Gastroesophageal sphincter (tissue), 4 donors: ENCODE results near the gene PRKAG2. TPM values are rescaled to one million over a fixed set of nuclear protein-coding genes. Genes with fewer than 3 reads are reported as not detected.

Source experiments
- ATAC-seq: fragments of 150-250 bp; one replicate; pipeline ENCODE4 v1.9.1; 2016; ENCODE audit warnings: mild to moderate bottlenecking, moderate library complexity
- H3K27ac ChIP-seq, 4 donors: fragments of 200-600 bp; sonication (generic) in 3 of 4; 1 replicate in 3 of 4; 2 replicates in 1 of 4; pipeline ENCODE4 v1.5.1; 2016 to 2019
- H3K27me3 ChIP-seq: fragments of 200-600 bp; sonication (generic); one replicate; pipeline ENCODE4 v1.5.1; 2019
- H3K36me3 ChIP-seq, 2 donors: fragments of 200-600 bp; sonication (generic); one replicate each; pipeline ENCODE4 v1.5.1; 2019; ENCODE audit warnings: control low read depth in 1 of 2
- H3K4me1 ChIP-seq, 3 donors: fragments of 200-600 bp; sonication (generic); 1 replicate in 2 of 3; 2 replicates in 1 of 3; pipeline ENCODE4 v1.5.1; 2016 to 2019; ENCODE audit warnings: control low read depth in 2 of 3
- H3K4me3 ChIP-seq, 2 donors: fragments of 200-600 bp; sonication (generic); one replicate each; pipeline ENCODE4 v1.5.1; 2019; ENCODE audit warnings: mild to moderate bottlenecking in 1 of 2, moderate library complexity in 1 of 2
- H3K9me3 ChIP-seq, 3 donors: fragments of 200-600 bp; sonication (generic); one replicate each; pipeline ENCODE4 v1.5.1; 2017 to 2019; ENCODE audit warnings: control low read depth in 2 of 3
- CTCF ChIP-seq, 4 experiments: fragments of 200-600 bp in 2 of 4; fragments of 450-650 bp in 2 of 4; sonication (generic) in 1 of 4; IDR thresholded peaks; one replicate each; pipeline ENCODE4 v1.5.1; 2017 to 2019; ENCODE audit warnings: antibody characterized with exemption in 4 of 4, mild to moderate bottlenecking in 2 of 4, moderate library complexity in 2 of 4
- EP300 ChIP-seq: sonication (generic); formaldehyde crosslinking; IDR thresholded peaks from one replicate; pipeline ENCODE4 v1.6.1; 2017; ENCODE audit warnings: antibody characterized with exemption, mild to moderate bottlenecking
- POLR2A ChIP-seq, 2 donors: fragments of 450-650 bp; IDR thresholded peaks; one replicate each; pipeline ENCODE4 v1.6.1; 2017; ENCODE audit warnings: antibody characterized with exemption in 2 of 2, mild to moderate bottlenecking in 2 of 2, moderate library complexity in 1 of 2
- POLR2AphosphoS5 ChIP-seq: sonication (generic); formaldehyde crosslinking; IDR thresholded peaks from one replicate; pipeline ENCODE4 v1.6.1; 2017; ENCODE audit warnings: antibody characterized with exemption
- WGBS, 2 donors: methylation state at CpG; one replicate each; pipeline ENCODE4 v1.1.5; 2018; ENCODE audit warnings: low coverage in 1 of 2; 5-methylcytosine and 5-hydroxymethylcytosine counted together
- total RNA-seq, 4 donors: library from RNA; depleted of rRNA; stranded (reverse); fragments of >200 nt; gene quantifications; one replicate each; pipeline ENCODE4 v1.1.0, GENCODE V29; 2016

Gene PRKAG2
- total RNA-seq, 4 donors from 2014 or later: 48.9 to 89.0 (median 75.7) TPM

DNA sequence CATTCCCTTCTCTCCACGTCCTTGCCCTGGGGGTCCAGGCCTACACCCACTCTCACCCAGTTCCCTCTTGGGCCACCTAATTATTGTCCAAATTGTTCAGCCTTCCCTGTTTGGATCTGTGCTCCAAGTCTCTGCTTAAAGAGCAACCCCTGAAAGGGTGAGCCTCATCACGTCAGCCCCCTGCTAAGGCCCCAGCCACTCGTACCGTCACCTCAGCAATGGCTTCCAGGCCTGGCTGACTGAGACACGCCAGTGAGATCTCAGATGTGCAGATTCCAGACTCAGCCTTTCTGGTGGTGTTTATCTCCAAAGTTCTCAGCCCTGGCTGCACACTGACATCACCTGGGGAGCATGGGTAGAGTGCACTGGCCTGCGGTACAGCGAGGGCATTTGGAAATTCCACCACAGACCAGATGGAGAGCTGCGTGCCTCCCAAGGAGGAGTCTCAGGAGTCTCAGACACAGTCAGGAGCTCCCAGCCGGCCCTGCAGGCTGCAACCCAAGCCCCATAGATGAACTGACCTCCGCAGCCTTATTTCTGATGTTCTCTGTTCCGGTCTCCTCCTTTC is 87.5 kb downstream of the PRKAG2 start:
- Histone ChIP-seq H3K27me3 (no peaks in the 10 kb centered on the region), H3K9me3 (no peaks in the 10 kb centered on the region), H3K36me3 (peaks cover 0 to 16% of the 10 kb centered on the region in 2 donors), H3K4me3 (no peak overlapping the region), H3K27ac (no peak overlapping the region), H3K4me1 (peaks cover 0 to 12% (median 0%) of the 10 kb centered on the region in 3 donors)
- ATAC-seq: no peak
- WGBS, 2 donors: 88% methylated on average over 5 of the region's 11 CpGs
- TF ChIP-seq POLR2AphosphoS5: no peak
- TF ChIP-seq POLR2A (IDR thresholded peaks at IDR 0.05): no peak

DNA sequence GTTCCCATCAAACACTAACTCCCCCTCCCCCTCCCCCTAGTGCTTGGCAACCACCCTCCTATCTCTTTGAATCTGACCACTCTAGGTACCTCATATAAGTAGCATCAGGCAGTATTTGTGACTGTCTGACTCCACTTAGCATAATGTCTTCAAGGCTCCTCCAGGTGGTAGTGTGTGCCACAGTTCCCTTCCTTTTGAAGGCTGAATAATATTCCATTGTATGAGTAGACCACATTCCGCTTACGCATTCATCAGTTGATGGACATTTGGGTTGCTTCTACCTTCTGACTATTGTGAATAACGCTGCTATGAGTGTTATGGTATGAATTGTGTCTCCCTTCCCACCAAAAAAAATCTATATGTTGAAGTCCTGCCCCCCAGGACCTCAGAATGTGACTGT is 89.6 kb downstream of the PRKAG2 start:
- no peak overlapping the region for H3K27ac ChIP-seq
- no peaks in the 10 kb centered on the region for H3K27me3 ChIP-seq
- peaks cover 0 to 11% (median 0%) of the 10 kb centered on the region in 3 donors for H3K4me1 ChIP-seq
- ATAC-seq: no peak
- H3K4me3 ChIP-seq: no peak overlapping the region
- TF ChIP-seq CTCF (IDR thresholded peaks at IDR 0.05) (no peak), POLR2A (IDR thresholded peaks at IDR 0.05) (no peak), POLR2AphosphoS5 (no peak), EP300 (no peak)
- H3K9me3 ChIP-seq: no peaks in the 10 kb centered on the region
- WGBS, 2 donors: 95 to 100% methylated on average over 2 to 3 of the region's 3 CpGs
- H3K36me3 ChIP-seq: peaks cover 0 to 16% of the 10 kb centered on the region in 2 donors

- peaks cover 0 to 11% (median 0%) of the 10 kb centered on the region in 3 donors for H3K4me1 ChIP-seq
- H3K9me3 ChIP-seq: no peaks in the 10 kb centered on the region
- H3K4me3 ChIP-seq: no peak overlapping the region
- no peaks in the 10 kb centered on the region for H3K27me3 ChIP-seq
- TF ChIP-seq EP300 (no peak), CTCF (IDR thresholded peaks at IDR 0.05) (no peak), POLR2A (IDR thresholded peaks at IDR 0.05) (no peak), POLR2AphosphoS5 (no peak)
- ATAC-seq: no peak
- 73 to 78% methylated on average over 5 of the region's 5 CpGs for WGBS, 2 donors
- H3K27ac ChIP-seq: no peak overlapping the region
- peaks cover 0 to 16% of the 10 kb centered on the region in 2 donors for H3K36me3 ChIP-seq
These were observed 90.0 kb downstream of the PRKAG2 start for GRCh38 chr7:151786936-151787335.

DNA sequence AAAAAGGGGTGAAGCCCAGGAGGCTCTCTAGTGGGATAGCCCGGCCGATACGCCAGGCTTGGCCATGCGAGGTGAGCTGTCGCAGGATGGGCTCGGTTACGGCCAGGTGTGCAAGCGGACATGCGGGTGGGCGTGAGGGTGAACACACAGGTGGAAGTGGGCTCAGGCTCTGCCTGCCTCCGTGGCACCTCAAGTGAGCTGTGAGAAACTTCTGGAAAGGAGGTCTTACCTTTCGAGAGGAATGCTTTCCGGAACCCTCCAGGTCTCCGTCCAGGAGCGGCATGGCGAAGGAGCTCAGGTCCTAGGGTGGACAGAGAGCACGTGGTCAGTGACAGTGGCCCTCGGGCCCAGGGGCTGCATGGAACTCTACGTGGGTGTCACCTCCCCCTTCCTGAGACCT is 90.7 kb downstream of the PRKAG2 start:
- 96 to 100% methylated on average over 1 to 5 of the region's 19 CpGs for WGBS, 2 donors
- TF ChIP-seq POLR2A (IDR thresholded peaks at IDR 0.05) (no peak), EP300 (no peak), POLR2AphosphoS5 (no peak), CTCF (IDR thresholded peaks at IDR 0.05) (no peak)
- ATAC-seq: no peak
- Histone ChIP-seq H3K4me3 (no peak overlapping the region), H3K4me1 (peaks cover 0 to 11% (median 0%) of the 10 kb centered on the region in 3 donors), H3K36me3 (peaks cover 0 to 16% of the 10 kb centered on the region in 2 donors), H3K9me3 (no peaks in the 10 kb centered on the region), H3K27me3 (no peaks in the 10 kb centered on the region), H3K27ac (no peak overlapping the region)

DNA sequence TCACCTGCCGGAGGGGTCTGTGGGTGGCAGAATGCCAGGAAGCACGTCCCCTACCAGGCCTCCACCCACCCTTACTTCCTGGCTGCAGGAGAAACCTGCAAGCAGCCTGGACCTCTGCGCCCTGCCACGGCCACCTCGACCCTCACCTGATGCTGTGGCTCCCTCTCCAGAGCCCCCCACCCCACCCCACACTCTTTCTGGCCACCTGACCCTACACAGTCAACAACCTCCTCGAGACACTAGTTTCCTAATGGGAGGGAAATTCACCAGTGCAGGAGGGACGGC is 91.3 kb downstream of the PRKAG2 start:
- H3K27me3 ChIP-seq: no peaks in the 10 kb centered on the region
- H3K4me1 ChIP-seq: peaks cover 0 to 11% (median 0%) of the 10 kb centered on the region in 3 donors
- H3K4me3 ChIP-seq: no peak overlapping the region
- no CpG with 5 or more reads among the region's 7 CpGs for WGBS, 2 donors
- TF ChIP-seq CTCF (IDR thresholded peaks at IDR 0.05): no peak
- TF ChIP-seq EP300: no peak
- TF ChIP-seq POLR2AphosphoS5: no peak
- TF ChIP-seq POLR2A (IDR thresholded peaks at IDR 0.05): no peak
- H3K36me3 ChIP-seq: peaks cover 0 to 22% of the 10 kb centered on the region in 2 donors
- no peaks in the 10 kb centered on the region for H3K9me3 ChIP-seq
- H3K27ac ChIP-seq: no peak overlapping the region
- ATAC-seq: no peak
